GM21619 (cell line): Measurements from ENCODE around the gene TRIM40.
"Not testable (repeated sequence)": the region's sequence is repeated elsewhere in the genome, so short reads cannot be mapped to it uniquely, and the experiment has no call there.

ENCODE experiments used
- ATAC-seq: cut with Tn5 transposase; IDR thresholded peaks from one replicate; pipeline ENCODE4 v1.9.1; 2021; ENCODE audit not compliant: unreplicated experiment

The TRIM40 gene

DNA sequence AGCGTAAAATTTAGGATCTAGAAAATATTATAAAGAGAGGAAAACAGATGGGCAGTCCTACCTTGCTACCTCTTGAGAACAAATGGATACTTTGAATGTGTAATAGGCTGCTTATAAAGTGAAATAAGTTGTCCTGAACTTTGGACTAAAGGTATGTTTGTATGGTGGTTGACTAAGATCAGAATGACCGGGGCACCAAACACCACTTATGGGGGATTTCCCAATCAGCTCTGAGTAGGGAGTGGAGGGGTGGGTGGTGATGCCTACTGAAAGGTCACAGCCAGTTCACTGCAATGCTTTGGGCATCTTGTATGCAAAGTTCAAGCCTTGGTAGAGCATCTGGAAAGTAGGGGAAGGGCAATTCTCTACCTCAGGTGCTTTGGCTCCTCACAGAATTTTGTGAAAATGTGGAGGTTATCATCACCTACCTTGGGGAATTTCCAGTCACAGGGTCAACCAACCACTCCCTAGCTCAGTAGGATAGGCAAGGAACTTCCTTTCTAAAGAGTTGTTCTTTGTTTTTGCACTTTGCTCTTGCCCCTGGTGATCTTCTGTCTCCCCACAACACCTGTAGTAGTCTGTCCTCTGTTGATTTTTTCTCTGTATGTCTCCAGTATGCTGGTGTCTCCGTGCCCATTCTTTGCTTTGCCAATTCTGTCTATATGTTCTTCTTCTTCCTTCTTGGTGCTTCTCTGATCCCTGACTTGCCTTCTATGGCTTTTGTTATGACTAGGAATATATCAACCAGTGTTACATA, 22.8 kb upstream of the TRIM40 start, which contains the start of gene TRIM31:
Gene TRIM31 (minus strand): TSS at position 88 of the 757 bp plus-strand sequence. CDS start 285 bp downstream, outside the sequence.
- no peak for ATAC-seq

DNA sequence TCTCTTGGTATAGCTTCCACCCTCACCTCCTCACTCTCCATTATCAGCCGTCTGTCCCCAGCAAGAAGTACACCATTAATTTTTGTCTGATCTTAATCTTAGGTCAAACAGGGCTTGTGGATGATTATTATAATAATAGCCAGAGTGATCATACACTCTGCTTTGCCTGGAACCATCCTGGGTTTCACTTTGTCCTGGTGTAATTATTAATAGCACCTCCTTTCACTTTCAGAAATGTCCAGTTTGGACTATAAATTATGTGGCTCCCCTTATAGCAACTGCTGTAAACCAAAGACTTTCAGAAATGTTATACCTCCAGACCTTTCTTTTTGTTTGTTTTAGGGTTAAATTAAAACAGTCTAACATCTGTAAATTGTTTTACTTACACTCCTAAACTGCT, 22.1 kb upstream of the TRIM40 start:
- ATAC-seq = no peak

GRCh38 chr6:30116724-30117123, 19.2 kb upstream of the TRIM40 start:
- ATAC-seq = no peak

- not testable (repeated sequence) for ATAC-seq
Observed at GRCh38 chr6:30118691-30119090, 17.2 kb upstream of the TRIM40 start.

DNA sequence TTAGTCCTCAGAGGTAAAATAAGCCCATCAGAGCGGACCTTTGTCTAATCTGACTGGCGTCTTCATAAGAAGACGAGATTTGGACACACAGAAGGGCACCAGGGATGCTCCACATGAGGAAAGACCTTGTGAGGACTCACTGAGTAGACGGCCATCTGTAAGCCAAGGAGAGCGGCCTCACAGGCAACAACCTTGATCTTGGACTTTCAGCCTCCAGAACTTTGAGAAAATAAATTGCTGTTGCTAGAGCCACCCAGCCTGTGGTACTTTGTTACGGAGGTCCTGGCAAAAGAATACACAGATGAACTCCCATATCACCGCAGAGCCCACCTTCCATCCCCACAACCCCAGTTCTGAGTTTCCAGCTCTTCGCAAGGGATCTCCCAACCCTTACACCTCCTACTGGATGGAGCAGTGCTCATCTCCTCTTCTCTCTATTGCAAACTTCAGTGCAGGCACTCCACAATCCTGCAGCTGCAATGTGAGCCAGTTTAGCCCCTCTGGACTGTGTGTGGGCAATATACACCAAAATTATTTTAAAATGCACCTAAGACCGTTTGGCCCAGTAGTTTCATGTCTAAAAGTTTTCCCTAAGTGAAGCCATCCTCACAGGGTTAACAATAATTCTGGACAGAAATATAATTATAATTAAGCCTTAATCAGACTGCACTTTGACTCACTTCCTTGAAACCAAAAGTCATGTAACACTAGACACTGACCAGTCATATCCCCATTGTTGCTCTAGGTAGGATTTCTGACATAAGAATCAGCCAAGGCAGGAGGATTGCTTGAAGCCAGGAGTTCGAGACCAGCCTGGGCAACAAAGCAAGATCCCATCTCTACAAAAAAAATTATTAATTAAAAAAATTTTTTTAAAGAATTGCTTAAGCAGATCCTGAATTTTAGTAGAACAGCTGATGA, 14.2 kb upstream of the TRIM40 start:
- no peak for ATAC-seq

- no peak for ATAC-seq
Observed at GRCh38 chr6:30122515-30122914, 13.4 kb upstream of the TRIM40 start.

GRCh38 chr6:30127238-30128093, 8.5 kb upstream of the TRIM40 start:
- ATAC-seq = no peak

DNA sequence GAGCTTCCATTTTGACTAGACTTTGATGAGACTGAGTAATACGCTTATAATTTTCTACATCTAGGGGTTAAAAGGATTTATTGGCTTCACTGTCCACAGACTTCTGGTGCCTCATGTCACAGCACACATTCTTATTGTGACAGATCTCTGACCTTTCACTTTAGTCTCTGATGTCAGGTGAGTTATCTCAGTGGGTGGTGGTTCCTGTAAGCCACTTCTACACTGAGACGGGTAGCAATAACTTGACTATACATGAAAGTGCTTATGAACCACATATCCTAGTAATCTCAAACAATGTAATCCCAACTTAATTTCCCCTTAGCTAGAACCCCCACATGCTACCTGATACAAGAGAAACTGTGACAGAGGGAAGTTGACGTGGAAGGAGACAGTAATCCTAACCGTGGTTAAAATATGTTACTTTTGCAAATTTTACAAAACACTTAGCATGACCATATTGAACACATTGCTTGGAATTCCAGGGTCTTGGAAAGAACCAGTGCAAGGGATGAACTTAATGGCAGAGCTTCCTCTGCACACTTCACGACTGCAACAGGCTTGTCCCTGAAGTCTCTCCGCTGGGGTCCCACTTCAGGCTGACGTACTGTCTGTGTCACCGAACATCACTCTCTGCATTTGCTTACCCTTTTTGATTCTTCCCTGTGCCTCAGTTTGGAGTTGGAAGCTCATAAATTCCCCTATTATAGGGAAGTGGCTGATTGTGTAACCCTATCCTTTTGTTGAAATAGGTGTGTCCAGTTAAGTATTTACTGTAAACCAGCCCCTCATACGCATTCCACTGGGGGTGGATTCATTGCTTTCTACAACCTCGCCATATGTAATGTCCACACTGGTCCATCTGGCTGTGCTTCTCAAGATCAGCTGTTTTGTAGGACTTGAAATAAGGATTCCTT, 6.4 kb upstream of the TRIM40 start:
- no peak for ATAC-seq

- ATAC-seq = no peak
Observed at GRCh38 chr6:30130179-30130679, 5.7 kb upstream of the TRIM40 start.

- peak; percentile 70 for ATAC-seq
Observed at GRCh38 chr6:30130887-30131862, 4.8 kb upstream of the TRIM40 start.

- no peak for ATAC-seq
Observed at GRCh38 chr6:30131947-30132497, 3.9 kb upstream of the TRIM40 start.

DNA sequence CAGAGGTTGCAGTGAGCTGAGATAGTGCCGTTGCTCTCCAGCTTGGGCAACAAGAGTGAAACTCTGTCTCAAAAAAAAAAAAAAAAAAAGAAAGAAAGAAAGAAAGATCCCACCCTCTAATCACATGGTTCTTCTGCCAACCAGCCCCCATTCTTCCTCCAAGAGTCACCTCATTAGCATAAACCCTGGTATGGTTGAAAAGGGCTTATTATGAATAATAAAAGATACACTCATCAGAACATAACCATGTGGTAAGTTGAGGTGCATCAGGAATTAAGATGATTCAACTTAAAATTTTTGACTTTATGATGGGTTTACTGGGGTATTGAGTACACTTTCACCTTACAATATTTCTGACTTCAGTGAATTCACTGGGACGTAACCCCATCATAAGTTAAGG, 793 bp upstream of the TRIM40 start:
- no peak for ATAC-seq

GRCh38 chr6:30136570-30137286, 788 bp downstream of the TRIM40 start:
- ATAC-seq = no peak

GRCh38 chr6:30140240-30140639, 4.3 kb downstream of the TRIM40 start:
- not testable (repeated sequence) for ATAC-seq

GRCh38 chr6:30142665-30143064, 6.7 kb downstream of the TRIM40 start:
- ATAC-seq = no peak

- ATAC-seq = no peak
Observed at GRCh38 chr6:30143780-30144179, 7.8 kb downstream of the TRIM40 start.

DNA sequence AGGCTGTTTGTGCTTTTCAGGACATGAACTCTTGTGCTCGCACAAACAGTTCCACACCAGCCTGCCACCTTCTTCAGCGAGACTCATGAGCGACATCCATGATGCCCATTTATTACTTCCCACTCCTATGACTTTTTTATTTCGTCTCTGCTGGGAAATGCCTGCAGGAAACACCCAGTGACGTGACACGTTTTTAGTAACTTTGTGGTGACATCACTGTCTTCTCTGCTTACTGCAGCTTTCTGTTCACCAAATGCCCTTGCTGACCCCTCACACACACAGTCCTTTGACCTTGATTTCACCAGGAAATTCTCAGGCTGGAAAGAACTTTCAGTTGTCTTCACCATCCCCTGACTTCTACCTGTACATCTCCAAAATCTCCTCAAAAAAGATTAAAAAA, 8.9 kb downstream of the TRIM40 start:
- no peak for ATAC-seq

- ATAC-seq = no peak
Observed at GRCh38 chr6:30145818-30146217, 9.9 kb downstream of the TRIM40 start.
